HepG2 (cell line): ENCODE data around the gene SLC4A9. TPM values are rescaled to one million over a fixed set of nuclear protein-coding genes. Genes with fewer than 3 reads are reported as not detected.

ENCODE experiments used
- AHDC1 ChIP-seq: sonication (generic); formaldehyde crosslinking; IDR thresholded peaks from 2 replicates; pipeline ENCODE4 v1.5.1; 2020; ENCODE audit warnings: mild to moderate bottlenecking, missing genetic modification reagents, borderline replicate concordance
- CREB1 ChIP-seq, 2 experiments: fragments of 450-650 bp in 1 of 2; IDR thresholded peaks; 2 replicates each; pipeline ENCODE4 v1.6.1; 2016 to 2017; ENCODE audit warnings: control low read depth in 1 of 2, mild to moderate bottlenecking in 1 of 2, missing compliant biosample characterization in 1 of 2, missing genetic modification characterization in 1 of 2
- FOXO4 ChIP-seq: sonication (generic); formaldehyde crosslinking; conservative IDR thresholded peaks from 2 replicates; pipeline ENCODE4 v1.8.1; 2023; ENCODE audit warnings: missing genetic modification reagents
- HIC2 ChIP-seq: sonication (generic); formaldehyde crosslinking; IDR thresholded peaks from 2 replicates; pipeline ENCODE4 v1.9.0; 2022; ENCODE audit warnings: low read depth, missing genetic modification reagents
- JARID2 ChIP-seq: sonication (generic); formaldehyde crosslinking; IDR thresholded peaks from 2 replicates; pipeline ENCODE4 v1.8.1; 2023; ENCODE audit warnings: missing genetic modification reagents, inconsistent platforms; ENCODE audit not compliant: insufficient replicate concordance
- SNAPC5 ChIP-seq: sonication (generic); formaldehyde crosslinking; IDR thresholded peaks from 2 replicates; pipeline ENCODE4 v1.8.1; 2023; ENCODE audit warnings: mild to moderate bottlenecking, missing genetic modification reagents, borderline replicate concordance
- TRAFD1 ChIP-seq: sonication (generic); formaldehyde crosslinking; IDR thresholded peaks from 2 replicates; pipeline ENCODE4 v1.5.1; 2020; ENCODE audit warnings: missing genetic modification reagents, mild to moderate bottlenecking, borderline replicate concordance
- ZNF235 ChIP-seq: sonication (generic); formaldehyde crosslinking; IDR thresholded peaks from 2 replicates; pipeline ENCODE4 v1.8.1; 2023; ENCODE audit warnings: mild to moderate bottlenecking, missing genetic modification reagents, borderline replicate concordance
- ZNF280B ChIP-seq: sonication (generic); formaldehyde crosslinking; IDR thresholded peaks from 2 replicates; pipeline ENCODE4 v1.5.0; 2020; ENCODE audit warnings: missing genetic modification reagents, mild to moderate bottlenecking, borderline replicate concordance
- polyA plus RNA-seq, 8 experiments: library from polyadenylated mRNA; depleted of rRNA in 3 of 8; stranded (reverse) in 7 of 8; unstranded in 1 of 8; fragments of >200 nt; fragmentation: Illumina TruSeq in 4 of 8; extraction: Trizol in 4 of 8; gene quantifications; 2 replicates each; pipeline versions ENCODE4 v1.2.1 to v1.2.3, GENCODE V29; 2011 to 2016; ENCODE audit warnings: low read depth in 4 of 8, missing spikeins in 1 of 8, mixed read lengths in 1 of 8; ENCODE audit not compliant: insufficient read depth in 1 of 8
- total RNA-seq, 5 experiments: library from RNA; depleted of rRNA; stranded (reverse); fragments of >200 nt; fragmentation: Illumina TruSeq; extraction: Trizol; gene quantifications; 2 replicates each; pipeline ENCODE4 v1.2.3, GENCODE V29; 2016; ENCODE audit warnings: low read depth in 1 of 5

SLC4A9 gene
- total and polyA plus RNA-seq, 2 of the 13 experiments (the other 11 are each of a cell fraction or from before 2014, with no cell fraction given), result not detected

- TF ChIP-seq AHDC1 (CRISPR knock-in tag) (no peak), HIC2 (CRISPR knock-in tag) (0 out of 2 replicates have a peak, but pooled peaks have one; percentile 21), FOXO4 (CRISPR knock-in tag) (no peak), ZNF280B (CRISPR knock-in tag) (peak; percentile 85; the same call in 1 of the 2 replicates), ZNF235 (no peak), CREB1 (IDR thresholded peaks at IDR 0.05) (no peak), CREB1 (CRISPR knock-in tag; IDR thresholded peaks at IDR 0.05) (no peak), SNAPC5 (CRISPR knock-in tag) (no peak), JARID2 (CRISPR knock-in tag) (peak; percentile 10), TRAFD1 (CRISPR knock-in tag) (no peak)
These were observed 13.4 kb upstream of the SLC4A9 start, which contains the start of gene HBEGF (continued) for GRCh38 chr5:140346348-140347221.
